Dedifferentiated amniotic fluid mesenchymal stem cell (primary cell): ENCODE data around the gene ACVRL1.

Experiments
- DNase-seq: peaks from one replicate; pipeline ENCODE4 v3.0.0-alpha.2; 2016; ENCODE audit errors: extremely low spot score

Gene ACVRL1

DNA sequence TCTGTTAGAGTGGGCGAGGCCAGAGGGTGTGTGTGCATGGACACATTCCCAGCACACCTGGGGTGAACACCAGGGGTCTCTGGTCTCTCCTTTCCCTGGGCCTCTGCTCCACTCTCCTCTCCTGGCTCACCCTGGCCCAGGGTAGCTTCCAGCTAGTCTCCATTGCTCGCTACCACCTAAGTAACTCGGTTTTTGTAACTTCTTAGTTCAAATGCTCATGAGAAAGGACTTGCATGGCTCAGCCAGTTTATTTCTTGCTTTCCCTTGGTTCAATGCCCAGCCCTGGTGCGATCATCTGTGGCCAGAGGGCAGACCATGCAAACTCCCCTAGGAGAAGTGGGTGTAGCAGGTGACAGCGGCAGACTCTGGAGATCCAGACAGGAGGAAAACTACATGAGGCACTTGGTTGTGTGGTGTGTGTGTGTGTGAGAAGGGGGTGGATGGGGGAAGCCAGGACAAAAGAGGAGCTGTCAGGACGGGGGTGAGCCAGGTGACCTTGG lies 35.2 kb downstream of the ACVRL1 start:
- DNase-seq, result no peak

DNA sequence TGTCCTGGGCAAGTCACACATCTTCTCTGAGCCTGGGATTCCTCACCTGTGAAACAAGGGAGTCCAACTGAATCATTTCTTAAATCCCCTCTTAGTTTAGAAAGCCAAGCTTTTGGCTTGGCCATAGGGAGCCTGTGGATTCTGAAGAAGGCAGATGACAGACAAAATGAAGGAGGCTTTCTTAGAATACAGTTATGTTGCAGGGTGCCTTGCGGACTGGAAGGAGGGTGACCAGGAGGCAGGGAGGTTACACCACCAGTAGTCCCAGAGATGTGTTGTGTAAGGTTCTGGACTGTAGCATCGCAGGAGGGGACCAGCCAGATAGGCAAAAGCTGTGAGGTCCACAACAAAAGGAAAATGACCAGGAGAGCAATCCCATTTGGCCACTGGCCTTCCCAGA lies 36.0 kb downstream of the ACVRL1 start:
- DNase-seq, result no peak

DNA sequence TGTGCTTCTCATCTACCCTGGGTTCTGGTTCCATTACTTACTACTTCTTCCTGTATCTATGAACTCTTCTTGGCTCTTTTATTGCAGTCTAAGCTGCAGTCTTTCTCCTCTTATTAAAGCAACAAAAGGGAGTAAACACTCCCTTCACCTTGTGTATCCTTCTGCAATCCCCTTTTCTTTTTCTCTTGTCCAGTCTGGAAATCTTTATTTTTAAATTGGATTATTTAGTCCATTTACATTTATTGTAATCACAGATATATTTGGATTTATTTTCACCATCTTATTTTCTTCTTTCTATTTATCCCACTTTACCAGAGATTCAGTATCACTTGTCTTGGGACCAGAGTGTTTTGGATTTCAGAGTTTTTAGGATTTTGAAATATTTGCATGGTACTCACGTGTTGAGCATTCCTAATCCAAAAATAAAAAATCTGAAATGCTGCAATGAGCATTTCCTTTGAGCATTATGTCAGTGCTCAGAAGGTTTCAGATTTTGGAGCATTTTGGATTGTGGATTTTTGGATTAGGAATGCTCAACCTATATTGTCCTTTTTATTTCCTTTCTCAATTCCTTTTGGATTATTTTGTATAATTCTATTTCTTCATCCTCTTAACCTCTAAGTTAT lies 37.4 kb downstream of the ACVRL1 start:
- DNase-seq, result no peak

DNA sequence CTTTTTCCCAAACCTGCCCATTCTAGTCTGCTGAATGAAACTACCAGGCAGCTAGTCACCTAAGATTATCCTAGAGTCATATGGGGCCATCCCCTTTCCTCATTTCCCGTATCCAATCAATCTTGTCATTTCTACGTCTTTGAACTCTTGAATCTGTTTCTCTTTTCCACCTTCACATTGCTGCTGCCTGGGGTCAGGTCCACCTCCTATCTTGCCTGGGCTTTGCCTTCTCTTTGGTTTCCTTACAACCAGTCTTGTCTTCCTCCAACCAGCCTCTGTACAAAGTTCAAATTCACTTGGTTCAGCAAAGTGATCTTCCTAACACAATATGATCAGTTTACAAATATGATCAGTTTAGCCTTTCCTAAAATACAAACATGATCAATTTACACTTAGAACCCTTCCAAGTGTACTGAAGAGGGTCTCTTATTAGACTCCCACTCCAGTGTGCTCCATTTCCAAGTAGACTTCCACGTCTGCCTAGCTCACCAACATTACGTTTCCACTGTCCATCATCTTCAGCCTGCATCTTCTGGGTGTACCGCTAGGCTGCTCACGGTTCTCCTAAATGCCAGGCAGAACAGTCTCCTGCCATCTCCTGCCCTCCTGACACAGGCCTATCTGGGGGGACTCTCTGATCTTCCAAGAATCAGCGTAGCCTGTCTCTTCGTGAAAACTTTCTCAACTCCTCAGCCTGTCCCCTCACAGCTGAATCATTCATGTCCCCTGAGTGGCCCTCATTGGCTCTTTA lies 40.1 kb downstream of the ACVRL1 start:
- no peak for DNase-seq

DNA sequence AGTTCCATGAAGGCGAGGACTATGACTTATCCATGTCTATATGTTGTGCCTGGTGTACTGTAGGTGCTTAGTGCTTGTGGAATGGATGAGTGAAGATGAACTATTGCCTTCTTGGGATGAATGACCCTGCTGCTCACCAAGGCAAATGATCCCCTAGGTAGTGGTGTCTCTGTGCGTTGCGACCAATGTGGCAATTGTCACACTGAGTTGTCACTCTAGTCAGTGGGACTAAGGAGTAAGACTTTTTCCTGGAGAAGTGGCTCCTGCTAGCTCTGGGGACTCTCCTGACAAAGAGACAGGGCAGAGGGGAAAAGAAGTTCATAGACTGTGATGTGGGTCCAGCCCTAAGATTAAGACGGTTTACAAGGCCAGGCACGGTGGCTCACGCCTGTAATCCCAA lies 40.8 kb downstream of the ACVRL1 start:
- DNase-seq, result no peak

DNA sequence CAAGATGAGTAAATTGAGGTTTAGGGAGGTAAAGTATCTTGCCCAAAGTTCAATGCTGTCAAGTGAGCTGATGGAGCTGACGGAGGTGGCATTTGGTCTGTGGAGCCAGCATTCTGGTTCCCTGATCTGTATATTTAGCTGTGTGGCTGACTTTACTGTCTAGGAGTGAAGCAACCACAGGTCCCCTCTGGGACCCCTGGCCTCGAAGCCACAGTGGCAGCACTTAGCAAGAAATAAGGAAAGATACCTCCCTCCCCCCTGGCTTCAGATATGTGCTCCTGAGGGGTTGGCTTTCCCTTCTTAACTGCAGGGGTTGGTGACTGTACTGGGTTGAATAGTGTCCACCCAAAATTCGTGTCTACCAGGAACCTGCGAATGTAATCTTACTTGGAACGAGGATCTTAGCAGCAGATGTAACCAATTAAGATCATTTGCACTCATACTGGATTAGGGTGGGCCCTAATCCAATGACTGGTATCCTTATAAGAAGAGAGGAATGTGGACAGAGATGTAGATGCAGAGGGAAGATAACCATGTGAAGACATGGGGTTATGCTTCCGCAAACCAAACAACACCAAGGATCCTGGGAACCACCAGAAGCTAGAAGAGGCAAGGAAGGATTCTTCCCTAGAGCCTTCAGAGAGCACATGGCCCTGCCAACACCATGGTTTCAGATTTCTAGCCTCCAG lies 42.2 kb downstream of the ACVRL1 start:
- DNase-seq, result peak; percentile 17

DNA sequence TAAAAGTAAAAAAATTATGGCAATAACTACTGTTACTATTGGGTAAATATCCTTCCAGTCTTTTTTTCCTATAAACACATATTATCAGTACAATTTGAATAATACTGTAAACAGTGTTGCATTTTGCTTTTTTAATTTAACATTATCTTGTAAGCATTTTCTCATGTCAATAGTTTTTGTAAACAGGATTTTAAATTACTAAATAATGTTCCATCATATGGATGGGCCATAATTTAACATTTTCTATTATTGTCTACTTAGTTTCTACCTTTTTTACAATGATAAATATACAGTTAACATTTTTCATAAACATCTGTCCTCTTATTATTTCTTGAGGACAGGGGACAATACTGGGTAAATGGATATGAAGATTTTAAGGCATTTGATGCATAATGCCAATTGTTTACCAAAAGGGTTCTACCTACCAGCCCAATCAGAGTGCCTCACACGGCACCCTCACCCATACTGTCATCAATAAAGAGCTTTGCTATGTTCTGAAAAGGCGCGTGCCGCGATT lies 43.4 kb downstream of the ACVRL1 start:
- no peak for DNase-seq

DNA sequence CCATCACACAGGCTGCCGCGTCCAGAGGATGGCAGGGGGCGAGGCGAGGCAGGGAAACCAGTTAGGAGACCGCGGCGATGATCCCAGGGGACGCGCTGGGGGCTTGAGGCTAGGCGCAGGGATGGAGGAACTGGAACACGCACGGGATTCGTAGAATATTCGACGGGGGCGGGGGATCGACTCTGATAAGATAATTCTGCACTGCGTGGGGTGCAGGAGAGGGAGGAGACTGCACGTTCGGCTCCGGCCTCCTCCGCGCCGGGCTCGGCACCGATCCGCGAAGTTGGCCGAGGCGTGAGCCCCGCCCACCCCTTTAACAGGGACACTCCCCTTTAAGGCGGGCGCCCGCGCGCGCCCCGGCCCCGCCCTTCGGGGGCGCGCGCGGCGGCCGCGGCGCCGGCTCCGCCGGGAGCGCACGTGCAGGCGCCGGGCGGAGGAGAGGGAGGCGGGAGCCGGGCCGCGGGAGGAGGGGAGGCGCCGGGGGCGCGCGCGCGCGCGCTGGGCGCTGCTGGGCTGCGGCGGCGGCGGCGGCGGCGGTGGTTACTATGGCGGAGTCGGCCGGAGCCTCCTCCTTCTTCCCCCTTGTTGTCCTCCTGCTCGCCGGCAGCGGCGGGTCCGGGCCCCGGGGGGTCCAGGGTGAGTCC lies 44.0 kb downstream of the ACVRL1 start, which contains the start of gene ACVR1B:
Gene ACVR1B (plus strand): TSS at position 501 of the 644 bp plus-strand sequence. CDS start 45 bp downstream, at position 546.
- DNase-seq, result peak; percentile 76

DNA sequence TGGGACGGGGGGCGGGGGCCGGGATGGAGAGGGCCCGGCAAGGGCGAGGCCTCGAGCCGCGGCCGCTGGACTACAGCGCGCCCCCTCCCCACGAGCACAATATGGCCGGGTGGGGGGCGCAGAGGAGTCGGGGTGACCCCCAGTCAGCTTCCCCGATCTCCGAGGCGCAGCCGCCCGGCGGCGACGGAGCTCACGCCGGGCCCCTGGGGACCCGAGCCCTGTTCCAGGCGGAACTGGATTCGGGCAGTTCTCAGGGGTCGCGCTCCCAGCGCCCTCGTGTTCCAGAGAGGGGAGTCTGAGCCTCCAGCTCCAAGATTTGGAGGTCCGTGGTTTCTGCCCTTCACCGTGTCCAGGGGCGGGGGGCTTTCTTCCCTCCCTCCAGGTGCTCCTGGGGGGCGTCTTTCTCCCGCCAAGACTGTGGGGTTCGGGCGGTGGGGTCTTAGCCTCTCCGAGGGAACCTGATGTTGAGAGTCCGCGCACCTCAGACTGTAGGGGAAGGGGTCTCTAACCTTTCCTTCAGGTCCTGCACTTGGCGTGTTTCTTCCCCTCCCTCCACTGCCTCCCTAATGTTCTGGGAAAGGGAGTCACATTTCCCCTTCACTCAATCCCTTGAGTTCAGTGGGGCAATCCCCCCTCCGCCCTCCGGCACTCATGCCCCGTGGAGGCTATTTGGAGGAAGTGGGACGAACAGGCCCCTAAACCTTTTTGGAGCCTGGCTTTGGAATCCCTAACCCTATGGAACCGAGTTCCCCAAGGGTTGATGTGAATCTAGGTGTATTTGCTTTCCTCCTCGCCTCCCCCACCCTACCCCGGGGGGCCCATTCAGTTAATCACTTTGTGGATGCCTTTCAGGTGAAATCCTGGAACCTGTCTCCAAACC lies 44.8 kb downstream of the ACVRL1 start:
- no peak for DNase-seq

DNA sequence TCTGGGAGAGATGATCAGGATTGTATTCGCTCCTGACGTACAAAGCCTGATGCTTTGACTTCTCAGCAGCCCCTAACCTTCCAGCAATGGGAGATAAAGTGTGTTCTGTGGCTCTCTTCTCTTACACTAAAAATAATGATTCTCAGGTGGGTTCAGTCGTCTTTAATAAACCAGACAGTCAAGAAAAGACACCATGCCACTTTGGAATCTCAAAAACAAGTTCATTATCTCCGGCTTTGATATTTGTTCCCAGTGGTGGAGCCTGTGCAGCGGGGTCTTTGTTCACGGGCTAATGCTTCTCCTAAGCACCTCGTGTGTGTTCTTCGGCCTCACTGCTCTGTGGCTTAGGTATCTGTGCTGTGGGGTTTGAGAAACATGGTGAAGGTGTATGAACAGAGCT lies 45.8 kb downstream of the ACVRL1 start:
- no peak for DNase-seq

DNA sequence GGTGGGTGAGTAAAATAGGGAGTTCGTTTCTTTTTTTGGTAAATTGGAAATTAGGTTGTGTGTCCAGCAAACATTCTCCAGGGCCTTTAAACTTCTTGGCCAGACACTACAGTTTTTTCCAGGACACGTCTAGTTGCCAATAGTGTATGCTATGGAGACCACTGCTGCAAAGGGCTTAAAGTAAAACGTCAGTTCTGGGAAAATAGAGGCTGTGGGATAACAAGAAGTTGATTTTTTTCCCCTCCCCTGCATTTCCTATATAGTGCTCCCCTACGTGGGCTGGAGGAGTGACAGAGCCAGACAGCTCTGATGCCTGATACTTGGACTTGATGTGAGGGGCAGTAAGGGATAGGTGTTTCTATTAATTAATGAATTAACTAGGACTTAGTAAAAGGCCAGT lies 46.6 kb downstream of the ACVRL1 start:
- no peak for DNase-seq

DNA sequence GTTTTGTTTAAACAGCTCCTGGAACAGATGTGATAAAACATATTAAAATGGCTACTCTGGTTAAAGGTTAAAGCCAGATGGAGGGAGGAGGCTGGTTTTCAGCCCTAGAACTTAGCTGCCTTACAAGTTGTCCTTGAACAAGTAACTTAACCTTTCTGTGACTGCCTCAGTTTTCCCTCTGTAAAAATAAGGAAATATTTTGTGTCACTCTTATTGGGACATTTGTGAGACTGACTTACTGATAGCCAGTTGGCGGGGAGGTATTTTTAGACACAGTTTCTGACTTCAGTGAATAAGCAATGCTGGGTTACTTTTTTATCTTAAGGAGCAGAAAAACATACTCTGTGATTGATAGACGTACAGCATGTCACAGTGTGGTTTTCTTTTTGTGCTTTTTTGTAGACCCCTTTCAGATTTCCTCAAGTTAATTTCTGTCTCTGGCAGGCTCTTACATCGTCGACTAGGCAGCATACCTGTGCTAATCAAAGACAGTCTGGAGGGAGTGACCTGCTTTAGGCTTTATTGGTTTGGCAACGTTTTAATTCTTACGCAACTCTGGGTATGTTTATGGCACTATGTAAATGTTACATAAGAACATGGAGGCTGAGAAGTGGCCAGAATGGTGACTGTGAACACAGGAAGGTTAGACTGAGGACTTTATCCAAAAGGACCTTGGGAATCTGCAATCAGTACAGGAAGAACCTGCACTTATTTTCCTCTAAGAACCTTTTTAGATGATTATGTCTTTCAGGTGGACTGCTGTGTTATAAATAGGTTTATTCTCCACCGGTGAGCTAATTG lies 47.5 kb downstream of the ACVRL1 start:
- DNase-seq, result no peak

DNA sequence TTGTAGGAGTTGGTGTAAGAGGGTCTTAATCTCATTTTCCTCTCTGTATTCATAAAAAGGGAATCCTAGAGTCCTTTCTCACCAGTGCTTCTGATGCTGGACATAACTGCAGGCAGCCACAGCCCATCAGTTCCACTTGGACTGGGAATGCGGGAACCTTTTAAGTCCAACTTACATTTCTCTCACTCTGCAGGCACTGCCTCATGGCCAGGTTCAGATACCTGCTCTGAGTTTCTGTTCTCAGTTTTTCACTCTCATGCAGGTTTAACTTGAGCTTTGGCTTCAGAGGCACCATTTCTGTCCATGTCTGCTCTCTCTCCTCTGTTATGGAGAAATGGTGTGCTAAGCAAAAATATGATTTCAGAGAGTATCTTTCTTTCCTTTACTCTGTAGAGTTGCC lies 48.4 kb downstream of the ACVRL1 start:
- DNase-seq, result no peak

DNA sequence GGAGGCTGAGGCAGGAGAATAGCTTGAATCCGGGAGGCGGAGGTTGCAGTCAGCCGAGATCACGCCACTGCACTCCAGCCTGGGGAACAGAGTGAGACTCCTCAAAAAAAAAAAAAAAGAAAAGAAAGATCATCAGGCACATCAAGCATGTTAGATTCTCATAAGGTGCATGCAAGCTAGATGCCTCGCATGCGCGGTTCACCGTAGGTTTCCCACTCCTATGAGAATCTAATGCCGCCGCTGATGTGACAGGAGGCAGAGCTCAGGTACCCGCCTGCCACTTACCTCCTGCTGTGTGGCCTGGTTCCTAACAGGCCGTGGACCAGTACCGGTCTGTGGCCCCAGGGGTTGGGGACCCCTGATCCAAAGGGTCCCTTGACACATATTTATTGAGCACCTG lies 51.2 kb downstream of the ACVRL1 start:
- DNase-seq, result no peak

DNA sequence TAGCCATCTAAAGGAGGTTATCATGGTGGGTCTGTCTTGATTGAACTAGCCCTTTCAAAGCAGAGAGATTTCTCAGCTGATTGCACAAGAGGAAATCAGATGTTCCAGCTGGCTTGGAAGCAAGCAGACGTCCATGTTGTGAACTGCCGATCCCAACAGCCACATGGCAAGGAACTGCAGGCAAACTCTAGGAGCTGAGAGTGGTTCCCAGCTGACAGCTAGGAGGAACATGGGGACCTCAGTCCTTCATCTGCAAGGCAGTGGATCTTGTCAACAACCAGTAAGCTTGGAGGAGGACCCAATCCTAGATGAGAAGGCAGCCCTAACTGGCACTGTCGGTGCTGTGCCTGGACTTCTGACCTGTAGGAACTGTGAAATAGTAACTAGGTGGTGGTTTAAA lies 51.9 kb downstream of the ACVRL1 start:
- DNase-seq, result no peak

DNA sequence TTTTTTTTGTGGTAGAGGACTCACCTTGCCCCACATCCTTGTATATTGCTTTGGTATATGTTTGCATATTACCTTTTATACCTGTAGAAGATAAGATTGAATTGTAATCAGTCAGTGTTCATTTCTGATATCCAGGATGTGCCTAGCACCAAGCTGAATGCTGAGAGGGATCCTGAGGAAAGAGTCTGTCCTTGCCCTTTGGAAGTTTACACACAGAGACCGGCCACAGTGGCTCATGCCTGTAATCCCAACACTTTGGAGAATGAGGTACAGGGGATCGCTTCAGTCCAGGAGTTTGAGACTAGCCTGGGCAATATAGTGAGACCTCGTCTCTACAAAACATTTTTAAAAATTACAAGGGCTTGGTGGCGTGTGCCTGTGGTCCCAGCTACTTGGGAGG lies 52.6 kb downstream of the ACVRL1 start:
- DNase-seq, result no peak

DNA sequence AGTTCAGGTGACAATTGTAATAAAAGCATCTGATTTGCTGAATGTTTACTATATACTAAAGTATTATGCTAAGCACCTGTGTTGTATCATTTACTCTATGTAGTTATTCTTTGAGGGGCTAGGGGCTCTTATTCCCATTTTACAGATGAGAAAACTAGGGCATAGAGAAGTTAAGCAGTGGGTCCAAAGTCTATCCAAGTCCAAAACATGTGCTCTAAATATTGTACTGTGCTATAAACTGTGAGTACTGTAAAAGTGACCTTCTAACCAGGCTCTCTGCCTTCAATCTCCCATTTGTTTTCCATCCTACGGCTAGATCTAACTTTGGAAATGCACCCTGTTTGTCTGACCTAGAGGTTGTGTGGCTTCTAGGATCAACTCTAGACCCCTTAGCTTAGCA lies 53.2 kb downstream of the ACVRL1 start:
- no peak for DNase-seq

DNA sequence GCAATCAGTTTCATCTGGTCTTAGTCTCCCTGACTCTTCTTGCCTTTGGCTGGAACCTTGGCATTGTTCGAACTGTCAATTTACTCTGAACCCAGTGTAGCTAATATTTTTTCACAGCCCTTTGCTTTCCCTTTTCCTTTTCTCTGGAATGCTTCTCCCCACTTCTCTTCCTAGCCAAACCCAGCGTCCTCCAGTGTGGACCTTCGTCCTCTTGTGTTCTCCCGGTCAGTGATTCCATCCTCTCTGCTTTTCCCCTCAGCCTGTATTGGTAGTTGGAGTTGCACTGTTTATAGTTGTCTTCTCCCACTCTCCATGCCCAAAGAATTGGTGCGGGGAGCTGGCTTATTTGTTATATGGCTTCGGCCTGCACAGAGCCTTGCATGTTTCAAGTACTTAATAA lies 53.6 kb downstream of the ACVRL1 start:
- no peak for DNase-seq

DNA sequence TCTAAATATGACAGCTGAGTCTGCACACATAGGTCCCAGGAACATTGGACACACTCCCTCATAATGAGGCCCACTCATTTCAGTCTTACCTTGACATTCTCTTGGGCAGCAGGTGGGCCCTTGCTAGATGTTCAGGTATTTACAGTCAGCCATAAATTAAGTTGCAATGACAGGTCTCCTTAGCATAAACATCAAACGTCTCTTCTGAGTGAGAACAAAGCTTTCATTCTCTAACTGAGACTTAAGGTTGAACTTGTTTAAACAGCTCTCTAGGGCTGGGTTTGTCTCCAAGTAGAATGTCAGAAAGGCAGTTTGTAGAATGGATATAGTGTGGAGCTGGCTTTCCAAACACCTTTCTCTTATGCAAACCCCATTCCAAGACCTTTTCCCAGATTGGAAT lies 54.5 kb downstream of the ACVRL1 start:
- DNase-seq, result no peak

DNA sequence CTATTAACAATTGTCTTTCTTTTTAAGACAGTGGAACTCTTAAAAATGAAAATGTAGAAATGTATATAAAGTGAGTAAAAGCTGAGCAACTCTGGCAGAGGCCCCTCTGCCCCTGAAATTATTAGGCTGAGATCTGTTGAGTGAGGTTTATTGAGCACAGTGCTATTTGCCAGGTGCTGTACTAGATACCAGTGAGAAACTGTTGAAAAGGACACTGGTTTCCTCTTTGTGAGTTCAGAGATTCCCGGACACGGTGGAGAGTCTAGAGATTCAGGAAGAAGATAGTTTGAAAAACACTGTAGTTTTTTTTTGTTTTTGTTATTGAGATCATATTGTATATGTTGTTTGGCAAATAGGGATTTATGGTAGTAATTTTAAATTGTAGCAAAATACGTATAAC lies 55.4 kb downstream of the ACVRL1 start:
- no peak for DNase-seq
